HTR-8/SVneo (cell line): Measurements from ENCODE around the gene CREBZF.
"Not testable (repeated sequence)": the region's sequence is repeated elsewhere in the genome, so short reads cannot be mapped to it uniquely, and the experiment has no call there.

ENCODE experiments used
- DNase-seq: peaks from one replicate; pipeline ENCODE4 v3.0.0; 2011; ENCODE audit warnings: low spot score, mixed read lengths; ENCODE audit not compliant: insufficient read length
- FAIRE-seq: peaks from 2 replicates; lab custom pipeline; 2011; peaks lifted over from hg19 to GRCh38; lab: Jason Lieb, UNC

CREBZF gene

DNA sequence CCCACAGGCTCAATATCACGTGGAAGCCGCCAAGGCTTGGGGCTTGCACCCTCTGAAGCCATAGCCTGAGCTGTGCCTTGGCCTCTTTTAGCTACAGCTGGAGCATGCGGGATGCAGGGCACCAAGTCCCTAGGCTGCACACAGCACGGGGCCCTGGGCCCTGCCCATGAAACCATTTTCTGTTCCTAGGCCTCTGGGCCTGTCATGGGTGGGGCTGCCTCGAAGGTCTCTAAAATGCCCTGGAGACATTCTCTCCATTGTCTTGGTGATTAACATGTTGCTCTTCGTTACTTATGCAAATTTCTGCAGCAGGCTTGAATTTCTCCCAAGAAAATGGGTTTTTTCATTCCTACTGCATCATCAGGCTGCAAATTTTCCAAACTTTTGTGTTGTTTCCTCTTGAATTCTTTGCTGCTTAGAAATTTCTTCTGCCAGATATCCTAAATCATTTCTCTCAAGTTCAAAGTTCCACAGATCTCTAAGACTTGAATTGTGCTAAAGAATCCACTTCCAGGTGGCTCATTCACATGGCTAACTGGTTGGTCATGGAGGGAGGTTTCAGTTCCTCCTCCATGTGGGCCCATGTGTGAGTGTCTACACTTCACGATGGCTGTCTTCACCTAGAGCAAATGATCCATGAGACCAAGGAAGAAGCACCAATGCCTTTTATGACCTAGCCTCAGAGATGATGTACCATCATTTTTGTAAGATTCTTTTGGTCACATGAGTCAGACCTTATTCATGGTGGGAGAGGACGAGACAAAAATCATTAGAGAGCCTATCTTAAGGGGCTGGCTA lies 7.4 kb upstream of the CREBZF start:
- no peak for FAIRE-seq

DNA sequence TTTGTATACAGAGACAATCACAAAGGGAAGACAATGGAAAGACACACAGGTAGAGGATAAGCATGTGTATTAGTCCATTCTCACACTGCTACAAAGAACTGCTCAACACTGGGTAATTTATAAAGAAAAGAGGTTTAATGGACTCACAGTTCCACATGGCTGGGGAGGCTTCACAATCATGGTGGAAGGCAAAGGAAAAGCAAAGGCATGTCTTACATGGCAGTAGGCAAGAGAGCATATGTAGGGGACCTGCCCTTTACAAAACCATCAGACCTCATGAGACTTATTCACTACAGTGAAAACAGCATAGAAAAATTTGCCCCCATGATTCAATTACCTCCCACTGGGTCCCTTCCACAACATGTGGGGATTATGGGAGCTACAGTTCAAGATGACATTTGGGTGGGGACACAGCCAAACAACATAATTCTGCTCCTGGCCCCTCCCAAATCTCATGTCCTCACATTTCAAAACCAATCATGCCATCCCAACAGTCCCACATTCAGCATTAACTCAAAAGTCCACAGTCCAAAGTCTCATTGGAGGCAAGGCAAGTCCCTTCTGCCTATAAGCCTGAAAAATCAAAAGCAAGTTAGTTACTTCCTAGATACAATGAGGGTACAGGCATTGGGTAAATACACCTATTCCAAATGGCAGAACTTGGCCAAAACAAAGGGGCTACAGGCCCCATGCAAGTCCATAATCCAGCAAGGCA lies 6.2 kb upstream of the CREBZF start:
- not testable (repeated sequence) for DNase-seq, FAIRE-seq

More for the DNA sequence above, 7.4 kb upstream of the CREBZF start:
- DNase-seq = no peak

DNA sequence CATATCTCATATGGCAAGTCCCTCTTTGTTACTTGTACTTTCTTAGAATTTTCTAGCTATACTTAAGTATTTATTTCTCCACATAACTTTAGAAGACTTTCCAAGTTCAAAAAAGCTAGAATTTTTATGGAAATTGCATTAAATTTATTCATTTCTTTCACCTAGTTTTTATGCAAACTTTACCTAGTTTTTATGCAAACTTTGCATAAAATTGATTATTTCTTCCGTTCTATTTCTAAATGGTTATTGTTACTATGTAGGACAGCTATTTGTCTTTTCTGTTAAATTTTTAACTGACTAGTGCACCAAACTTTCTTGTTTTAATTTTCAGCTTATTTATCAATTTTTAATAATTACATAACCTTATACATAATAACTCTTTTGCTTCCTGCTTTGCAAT lies 3.2 kb upstream of the CREBZF start:
- DNase-seq = no peak
- no peak for FAIRE-seq

GRCh38 chr11:85666687-85667086 lies 1.8 kb upstream of the CREBZF start:
- DNase-seq (no peak), FAIRE-seq (no peak)

DNA sequence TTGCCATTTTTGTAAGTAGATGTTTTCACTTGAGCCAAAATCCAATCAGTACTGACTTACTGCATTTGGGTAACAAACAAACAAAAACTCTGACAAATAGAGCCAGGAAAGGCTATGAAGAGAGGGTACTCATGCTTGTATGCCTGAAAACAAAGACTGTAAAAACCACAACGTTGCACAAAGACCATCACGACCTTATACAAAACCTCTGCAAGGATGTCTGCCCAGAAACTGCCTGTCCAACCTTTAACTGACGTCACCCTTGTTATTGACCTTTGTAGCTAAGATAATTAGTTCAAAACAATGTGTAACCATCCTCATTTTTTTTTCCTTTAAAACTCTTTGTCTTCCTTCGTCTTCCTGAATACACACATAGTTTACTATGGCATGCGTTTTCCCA lies 804 bp upstream of the CREBZF start:
- FAIRE-seq (no peak), DNase-seq (no peak)

DNA sequence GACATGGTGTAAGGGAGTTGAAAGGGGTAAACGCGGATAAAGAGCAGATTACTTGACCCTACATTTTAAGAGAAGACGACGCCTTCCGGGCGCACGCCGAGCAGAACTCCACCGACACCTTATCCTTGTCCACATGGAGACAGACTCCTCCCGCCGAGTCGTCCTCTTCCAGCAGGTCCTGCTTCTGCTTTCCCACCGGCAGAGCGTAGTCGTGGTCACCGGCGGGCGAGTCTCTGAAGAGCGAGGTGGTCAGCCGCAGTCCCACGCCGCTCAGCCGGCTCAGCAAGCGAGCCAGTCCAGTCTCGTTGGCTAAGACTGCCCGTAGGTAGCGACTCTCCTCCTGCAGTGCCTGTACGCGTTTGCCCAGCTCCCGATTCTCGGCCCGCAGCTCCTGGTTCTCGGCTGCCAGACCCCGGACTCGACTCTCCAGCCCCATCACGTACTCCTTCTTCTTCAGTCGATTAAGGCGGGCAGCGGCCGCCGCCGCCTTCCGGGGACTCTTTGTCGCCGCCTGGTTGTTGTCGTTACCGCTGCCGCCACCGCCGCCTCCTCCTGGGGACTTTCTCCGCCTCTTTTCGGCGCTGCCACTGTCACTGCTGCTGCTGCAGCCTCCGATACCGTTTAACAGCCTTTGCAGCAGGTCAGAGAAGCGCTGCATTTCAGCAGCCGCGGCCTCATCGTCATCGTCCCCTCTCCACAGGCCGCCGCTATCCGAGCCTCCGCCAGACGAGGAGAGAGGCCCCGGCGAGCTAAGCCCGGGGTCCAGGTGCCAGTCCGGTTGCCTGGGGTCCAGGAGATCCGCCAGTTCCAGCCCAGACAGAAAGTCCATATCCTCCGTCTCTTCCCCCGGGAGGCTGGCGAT lies 945 bp downstream of the CREBZF start:
- FAIRE-seq (peak; percentile 31), DNase-seq (peak; percentile 58)

DNA sequence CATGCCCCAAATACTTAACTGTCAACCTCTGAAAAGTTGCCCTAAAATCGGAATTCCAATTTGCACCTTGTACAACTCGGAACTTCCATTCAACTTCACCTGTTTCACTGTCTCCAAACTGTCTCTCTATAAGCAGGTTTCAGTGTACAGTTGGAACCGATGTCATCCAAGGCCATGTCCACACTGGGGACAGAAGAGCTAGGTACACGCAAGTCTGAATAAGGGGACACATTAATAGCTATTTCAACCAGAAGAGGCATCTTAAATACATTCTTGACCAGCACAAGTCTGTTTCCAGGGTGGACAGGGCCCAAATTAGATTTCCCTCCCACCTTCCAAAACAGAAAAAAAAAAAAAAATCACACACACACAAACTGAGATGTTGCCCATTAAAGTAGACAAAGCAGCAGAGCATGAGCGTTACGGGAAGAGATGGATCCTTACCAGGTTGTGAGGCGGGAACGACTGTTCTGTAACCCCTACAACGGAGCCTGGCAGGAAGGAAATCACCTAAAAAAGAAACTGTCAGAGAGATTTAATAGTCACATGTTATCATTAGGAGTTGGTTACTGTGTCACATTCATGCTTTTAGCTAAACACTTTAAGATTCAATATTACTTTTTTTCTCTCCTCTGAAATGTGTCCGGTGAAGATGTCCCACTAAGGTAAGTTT lies 1.7 kb downstream of the CREBZF start:
- peak; percentile 23 for FAIRE-seq
- no peak for DNase-seq

- DNase-seq = no peak
- FAIRE-seq = no peak
These were observed 2.8 kb downstream of the CREBZF start for GRCh38 chr11:85661972-85662664.

GRCh38 chr11:85658180-85658579 lies 6.7 kb downstream of the CREBZF start:
- no peak for DNase-seq
- FAIRE-seq = no peak

- no peak for DNase-seq
- FAIRE-seq = no peak
These were observed 8.2 kb downstream of the CREBZF start for GRCh38 chr11:85656777-85657176.

- DNase-seq, FAIRE-seq: not testable (repeated sequence)
These were observed 10.6 kb downstream of the CREBZF start for GRCh38 chr11:85654343-85654742.

- DNase-seq (no peak), FAIRE-seq (no peak)
These were observed 12.0 kb downstream of the CREBZF start for GRCh38 chr11:85652786-85653447.

DNA sequence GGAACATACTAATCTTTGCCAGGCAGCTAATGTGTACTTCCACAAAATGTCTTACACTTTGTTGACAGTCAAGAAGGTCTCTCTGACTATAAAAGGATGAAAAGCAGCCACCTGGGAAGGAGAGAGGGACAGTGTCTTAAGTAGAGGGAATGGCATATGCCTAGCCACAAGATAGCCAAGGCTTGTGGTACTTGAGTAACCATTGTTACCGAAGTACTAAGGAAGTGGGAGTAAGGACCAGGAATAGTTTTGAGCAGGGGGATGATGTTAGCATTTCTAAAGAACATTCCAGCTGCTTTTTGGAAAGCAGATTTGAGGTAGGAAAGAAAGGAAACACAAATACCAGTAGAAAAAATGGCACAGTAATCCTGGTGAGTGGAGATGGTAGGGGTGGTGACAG lies 13.8 kb downstream of the CREBZF start:
- DNase-seq (no peak), FAIRE-seq (peak; percentile 40)

DNA sequence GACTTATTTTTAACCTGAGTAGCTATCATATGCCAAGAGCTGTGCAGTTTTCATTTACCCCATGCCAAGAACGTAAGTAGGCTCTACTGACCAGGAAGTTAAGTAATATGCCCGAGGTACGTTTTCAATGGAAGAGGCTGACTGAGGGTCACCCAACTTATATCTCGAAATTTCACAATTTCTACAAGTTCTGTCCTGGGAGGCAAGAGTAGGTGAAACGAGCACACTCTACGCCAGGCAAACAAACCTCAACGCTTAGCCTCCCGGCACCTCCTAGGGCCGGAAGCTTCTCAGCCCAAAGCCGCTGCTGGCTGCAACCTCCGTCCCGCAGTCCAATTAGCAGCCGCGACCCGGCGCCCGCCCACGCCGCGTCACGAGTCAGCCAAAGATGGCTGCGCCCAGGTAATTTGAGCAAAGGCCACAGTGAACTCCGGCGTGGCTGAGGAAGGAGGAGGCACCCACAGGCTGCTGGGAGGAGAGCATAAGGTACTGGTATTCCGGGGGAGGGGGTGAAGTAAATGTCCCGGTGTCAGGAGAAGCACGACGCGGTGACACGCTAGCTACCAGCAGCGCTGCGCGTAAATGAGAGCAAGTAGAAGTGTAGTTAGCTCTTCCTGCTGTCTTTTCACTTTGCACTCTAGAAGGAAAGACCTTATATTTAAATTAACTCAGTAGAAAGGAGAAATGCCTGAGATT lies 17.2 kb downstream of the CREBZF start, which contains the start of gene TMEM126A:
Gene TMEM126A (plus strand): TSS at position 364 of the 696 bp plus-strand sequence. CDS start 2,289 bp downstream, outside the sequence.
- peak; percentile 99 for FAIRE-seq
- peak; percentile 89 for DNase-seq

DNA sequence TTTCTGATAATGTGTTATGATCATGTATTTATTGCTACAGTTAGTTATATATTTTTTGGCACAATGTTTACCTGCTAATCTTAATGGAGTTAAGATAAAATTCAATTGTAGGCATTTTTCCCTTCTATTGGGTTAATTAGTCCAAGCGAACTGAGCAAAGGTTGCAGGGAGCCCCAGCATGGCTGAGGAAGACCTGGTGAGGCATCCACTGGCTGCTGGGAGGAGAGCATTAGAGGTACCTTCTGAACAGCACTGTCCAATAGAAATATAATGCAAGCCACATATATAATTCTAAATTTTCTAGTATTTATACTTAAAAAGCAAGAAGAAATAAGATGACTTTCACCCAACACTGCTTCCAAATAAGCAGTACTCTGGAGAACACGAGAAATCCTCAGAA lies 17.9 kb downstream of the CREBZF start:
- DNase-seq (no peak), FAIRE-seq (no peak)

- FAIRE-seq = no peak
- no peak for DNase-seq
These were observed 21.7 kb downstream of the CREBZF start for GRCh38 chr11:85643191-85643614.

DNA sequence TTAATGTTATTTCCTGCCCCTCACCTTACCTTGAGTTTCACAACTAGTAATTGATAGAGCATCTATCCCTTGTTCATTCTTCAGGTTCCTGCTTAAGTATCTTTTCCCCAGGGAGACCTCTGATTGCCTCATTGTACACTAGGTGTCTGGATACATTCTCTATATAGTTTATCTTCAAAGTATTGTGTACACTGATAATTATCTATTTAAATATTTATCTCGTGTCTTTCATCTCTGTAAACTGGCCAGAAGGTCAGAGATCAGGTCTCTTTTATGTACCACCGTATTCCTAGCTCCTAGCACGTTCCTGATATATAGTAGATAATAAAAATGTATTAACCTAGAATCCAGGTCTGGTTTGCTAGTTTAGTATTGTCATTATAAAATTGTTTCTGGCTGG lies 30.2 kb downstream of the CREBZF start:
- DNase-seq (no peak), FAIRE-seq (no peak)

DNA sequence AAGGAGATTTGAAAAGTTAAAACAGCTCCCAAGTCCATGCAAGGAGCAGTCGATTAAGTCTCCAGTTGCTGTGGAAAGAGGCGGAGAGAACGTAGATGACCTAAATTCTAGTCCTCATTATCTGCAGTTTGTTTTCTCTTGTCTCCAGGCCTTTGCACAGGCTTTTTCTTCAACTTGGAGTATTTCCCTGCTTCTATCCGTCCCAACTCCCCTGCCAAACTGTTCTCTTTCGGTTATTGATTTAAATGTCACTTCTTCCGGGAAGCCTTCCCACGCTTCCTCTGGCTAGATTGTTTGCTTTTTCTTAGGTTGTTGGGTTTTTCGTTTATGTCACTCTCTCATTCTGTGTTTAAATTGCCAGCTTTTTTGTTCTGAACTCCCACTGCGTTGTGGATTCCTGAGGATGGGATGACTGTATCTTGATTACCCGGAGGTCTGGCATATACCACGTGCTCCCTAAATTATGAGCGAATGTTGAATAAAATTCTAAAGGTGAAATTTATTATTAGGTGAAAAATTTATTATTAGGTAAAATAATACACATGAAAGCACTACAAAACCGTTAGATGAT lies 36.1 kb downstream of the CREBZF start:
- no peak for FAIRE-seq

More for the DNA sequence above, 36.1 kb downstream of the CREBZF start:
- DNase-seq = no peak
